Measurements from ENCODE around the gene ANXA4.
"Not testable (repeated sequence)": the region's sequence is repeated elsewhere in the genome, so short reads cannot be mapped to it uniquely, and the experiment has no call there.

DNA sequence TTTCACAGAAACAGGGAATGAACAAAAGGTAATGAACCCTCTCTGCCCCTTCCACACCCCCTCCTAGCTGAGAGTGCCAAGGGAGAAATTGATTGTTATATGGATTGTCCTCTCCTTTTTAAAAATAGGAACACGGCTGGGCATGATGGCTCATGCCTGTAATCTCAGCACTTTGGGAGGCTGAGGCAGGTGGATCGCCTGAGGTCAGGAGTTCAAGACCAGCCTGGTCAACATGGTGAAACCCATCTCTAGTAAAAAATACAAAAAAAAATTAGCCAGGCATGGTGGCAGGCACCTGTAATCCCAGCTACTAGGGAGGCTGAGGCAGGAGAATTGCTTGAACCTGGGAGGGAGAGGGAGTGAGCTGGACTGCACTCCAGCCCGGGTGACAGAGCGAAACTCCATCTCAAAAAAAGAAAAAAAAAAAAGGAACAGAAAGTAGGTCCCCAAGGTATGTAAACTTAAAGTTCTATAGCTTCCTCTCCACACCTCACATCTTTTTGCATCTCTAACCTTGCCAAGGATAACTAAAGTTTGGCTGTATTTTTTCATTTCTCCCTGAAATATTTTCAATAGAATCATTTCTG, 60.9 kb downstream of the ANXA4 start:
- TF ChIP-seq EZH2 (IDR thresholded peaks at IDR 0.05; ENCODE audit: insufficient read depth, low read length), result not testable (repeated sequence)
- TF ChIP-seq, protein P1, sequence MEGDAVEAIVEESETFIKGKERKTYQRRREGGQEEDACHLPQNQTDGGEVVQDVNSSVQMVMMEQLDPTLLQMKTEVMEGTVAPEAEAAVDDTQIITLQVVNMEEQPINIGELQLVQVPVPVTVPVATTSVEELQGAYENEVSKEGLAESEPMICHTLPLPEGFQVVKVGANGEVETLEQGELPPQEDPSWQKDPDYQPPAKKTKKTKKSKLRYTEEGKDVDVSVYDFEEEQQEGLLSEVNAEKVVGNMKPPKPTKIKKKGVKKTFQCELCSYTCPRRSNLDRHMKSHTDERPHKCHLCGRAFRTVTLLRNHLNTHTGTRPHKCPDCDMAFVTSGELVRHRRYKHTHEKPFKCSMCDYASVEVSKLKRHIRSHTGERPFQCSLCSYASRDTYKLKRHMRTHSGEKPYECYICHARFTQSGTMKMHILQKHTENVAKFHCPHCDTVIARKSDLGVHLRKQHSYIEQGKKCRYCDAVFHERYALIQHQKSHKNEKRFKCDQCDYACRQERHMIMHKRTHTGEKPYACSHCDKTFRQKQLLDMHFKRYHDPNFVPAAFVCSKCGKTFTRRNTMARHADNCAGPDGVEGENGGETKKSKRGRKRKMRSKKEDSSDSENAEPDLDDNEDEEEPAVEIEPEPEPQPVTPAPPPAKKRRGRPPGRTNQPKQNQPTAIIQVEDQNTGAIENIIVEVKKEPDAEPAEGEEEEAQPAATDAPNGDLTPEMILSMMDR (IDR thresholded peaks at IDR 0.05; ENCODE audit: insufficient read depth, low read depth, low read length), result not testable (repeated sequence)

All from astrocyte (in vitro differentiated cells and primary cell).